Hematopoietic multipotent progenitor cell (in vitro differentiated cells): ENCODE data around the gene OR5T3. TPM values are rescaled to one million over a fixed set of nuclear protein-coding genes. Genes with fewer than 3 reads are reported as not detected.
"Not testable (repeated sequence)": the region's sequence is repeated elsewhere in the genome, so short reads cannot be mapped to it uniquely, and the experiment has no call there.

Experiments used
- DNase-seq, 3 donors: peaks; one replicate each; pipeline ENCODE4 v3.0.0-alpha.2; 2011 to 2015; ENCODE audit warnings: low read depth in 2 of 3, low spot score in 2 of 3
- total RNA-seq: library from RNA; depleted of rRNA; stranded (reverse); fragments of >200 nt; gene quantifications from one replicate; pipeline ENCODE4 v1.2.3, GENCODE V29; 2012

OR5T3 gene
- not detected for total RNA-seq

GRCh38 chr11:56251954-56252353 lies at the start of gene OR5T3:
Gene OR5T3, plus strand, starts transcription at chr11:56252254. Its CDS starts 0 bp downstream, at chr11:56252254.
- no peak for DNase-seq

- no peak for DNase-seq
Measured at GRCh38 chr11:56207790-56208189, 44.3 kb upstream of the OR5T3 start.

DNA sequence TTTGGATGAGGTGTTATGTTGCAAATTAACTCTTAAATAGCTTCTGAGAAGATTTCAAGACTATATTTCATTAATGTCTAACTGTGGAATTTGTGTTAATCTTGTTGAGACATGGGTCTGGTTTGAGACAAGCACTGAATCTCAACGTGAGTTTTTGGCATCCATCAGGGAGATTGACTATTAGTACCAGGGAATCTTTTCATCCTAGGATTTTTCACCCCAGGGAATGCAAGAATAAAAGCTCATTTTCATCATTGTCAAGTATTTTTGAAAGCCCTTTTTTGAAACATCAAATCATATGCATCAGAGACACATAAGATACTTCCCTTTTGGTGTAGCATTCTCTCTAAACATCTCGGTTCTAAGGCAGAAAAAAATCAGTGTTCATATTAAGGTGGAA lies 37.5 kb upstream of the OR5T3 start:
- no peak for DNase-seq

- DNase-seq: not testable (repeated sequence)
Measured at GRCh38 chr11:56219735-56220134, 32.3 kb upstream of the OR5T3 start.

GRCh38 chr11:56234155-56234554 lies 17.9 kb upstream of the OR5T3 start, which contains the start of gene OR5T2:
Gene OR5T2, minus strand, starts transcription at chr11:56234255. Its CDS starts 1,193 bp downstream, at chr11:56233062.
- DNase-seq: no peak

GRCh38 chr11:56271092-56271491 lies 19.0 kb downstream of the OR5T3 start:
- no peak for DNase-seq

DNA sequence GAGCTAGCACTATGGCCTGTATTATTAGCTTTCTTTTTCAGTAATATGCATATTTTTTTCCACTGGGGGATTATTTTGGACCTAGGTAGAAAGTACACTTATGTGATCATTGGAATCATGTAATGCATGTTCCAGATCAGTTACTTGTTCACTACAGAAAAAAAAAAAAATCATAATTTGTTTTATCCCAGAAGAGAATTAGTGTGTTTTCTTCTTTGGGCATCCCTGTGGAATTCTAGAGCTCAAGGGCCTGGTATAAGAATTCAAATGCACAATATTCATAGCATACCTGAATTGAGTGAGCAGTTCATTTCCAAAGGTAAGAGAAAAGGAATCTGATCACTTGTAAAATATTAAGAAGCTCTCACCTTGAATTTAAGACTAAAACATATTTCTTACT lies 21.8 kb downstream of the OR5T3 start, which contains the start of gene OR5T1:
OR5T1 (plus strand) TSS at position 301 of the 400 bp plus-strand sequence. CDS start 1,485 bp downstream, outside the sequence.
- DNase-seq: no peak

DNA sequence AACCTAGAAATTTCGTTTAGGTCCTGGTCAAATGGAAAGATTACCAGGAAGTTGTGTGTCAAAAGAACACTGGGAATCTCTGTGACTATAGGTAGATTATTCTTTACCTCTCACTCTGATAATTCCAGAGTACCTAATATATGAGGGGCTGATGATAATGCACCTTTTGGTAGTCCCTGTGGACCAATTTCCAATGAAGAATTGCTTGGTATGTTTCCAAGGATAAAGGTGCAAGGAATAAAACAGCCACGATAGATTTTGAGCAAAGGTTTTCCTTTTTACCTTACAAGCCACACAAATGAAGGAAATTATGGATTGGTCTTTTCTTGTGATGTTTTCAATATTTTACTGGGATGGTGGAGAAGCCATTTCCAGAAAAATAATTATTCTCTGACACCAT lies 40.1 kb downstream of the OR5T3 start, which contains the start of gene OR8H1:
OR8H1 (minus strand) TSS at position 101 of the 400 bp plus-strand sequence. CDS start 1,192 bp downstream, outside the sequence.
- DNase-seq: no peak

DNA sequence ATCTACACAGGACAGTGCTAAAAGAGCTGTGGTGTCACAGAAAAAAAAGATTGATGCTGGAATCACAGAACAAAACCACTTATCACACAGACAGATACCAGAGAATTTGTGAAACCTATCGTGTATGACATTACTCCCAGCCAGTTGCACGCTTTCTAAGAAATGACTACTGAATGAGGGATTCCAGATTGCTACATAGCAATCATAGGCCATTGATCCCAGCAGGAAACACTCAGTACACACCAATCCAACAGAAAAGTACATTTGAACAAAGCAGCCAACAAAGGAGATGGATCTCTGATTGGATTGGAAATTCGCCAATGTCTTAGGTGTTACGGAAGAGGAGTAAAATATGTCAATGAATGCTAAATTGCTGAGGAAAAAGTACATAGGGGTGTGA lies 44.8 kb downstream of the OR5T3 start:
- DNase-seq: no peak

Other genes with a start within 250 kb of the OR5T3 start
- gene OR5AS1, start 224.6 kb upstream of the OR5T3 start, total RNA-seq: not detected
- not detected for gene OR8I2, start 158.9 kb upstream of the OR5T3 start, total RNA-seq
- gene OR8H2, start 148.6 kb upstream of the OR5T3 start, total RNA-seq: under 0.01 TPM
- gene OR8H3, start 129.9 kb upstream of the OR5T3 start, total RNA-seq: not detected
- under 0.01 TPM for gene OR8J3, start 112.1 kb upstream of the OR5T3 start, total RNA-seq
- gene OR8K5, start 91.9 kb upstream of the OR5T3 start, total RNA-seq: not detected
- gene OR5J2, start 75.6 kb upstream of the OR5T3 start, total RNA-seq: not detected
- gene OR5T2, start 18.0 kb upstream of the OR5T3 start, total RNA-seq: not detected
- gene OR5T1, start 21.9 kb downstream of the OR5T3 start, total RNA-seq: not detected
- not detected for gene OR8H1, start 40.0 kb downstream of the OR5T3 start, total RNA-seq
- gene OR8K3, start 62.9 kb downstream of the OR5T3 start, total RNA-seq: not detected
- not detected for gene OR8K1, start 93.8 kb downstream of the OR5T3 start, total RNA-seq
- not detected for gene OR8J1, start 102.0 kb downstream of the OR5T3 start, total RNA-seq
- not detected for gene OR8U1, start 123.4 kb downstream of the OR5T3 start, total RNA-seq
- not detected for gene OR5AL1, start 160.4 kb downstream of the OR5T3 start, total RNA-seq
- not detected for gene OR5M3, start 221.1 kb downstream of the OR5T3 start, total RNA-seq
- gene OR5M8, start 239.1 kb downstream of the OR5T3 start, total RNA-seq: not detected